ENCODE data around the gene TMCC2. TPM values are rescaled to one million over a fixed set of nuclear protein-coding genes. Genes with fewer than 3 reads are reported as not detected.
"Not testable (repeated sequence)": the region's sequence is repeated elsewhere in the genome, so short reads cannot be mapped to it uniquely, and the experiment has no call there.

TMCC2 gene
- 1 to 10 TPM in 1 of 3 donors, under 1 TPM in 1, not detected in 1; 0.50 to 1.1 TPM for polyA plus RNA-seq

GRCh38 chr1:205227584-205228013 lies at the start of gene TMCC2:
TMCC2 (plus strand) TSS chr1:205227946; CDS start chr1:205228565, 619 bp downstream.
- peaks cover 8 to 12% (median 9%) of the 10 kb centered on the region in 3 donors for H3K27me3 Mint-ChIP-seq (ENCODE audit: low read depth in 3 of 3)
- peak within 1 kb of the TSS; percentile 39 to 81 (median 72) for H3K27ac Mint-ChIP-seq
- H3K9me3 Mint-ChIP-seq = no peaks in the 10 kb centered on the region
- DNase-seq = peak; percentile 71 to 78 (median 72)
- peaks cover 30 to 32% of the 10 kb centered on the region in 2 donors for H3K4me1 Mint-ChIP-seq
- H3K36me3 Mint-ChIP-seq = no peaks in the 10 kb centered on the region
- peak within 1 kb of the TSS; percentile 85 to 99 (median 92) for H3K4me3 Mint-ChIP-seq

GRCh38 chr1:205179842-205180241 lies 47.9 kb upstream of the TMCC2 start:
- peaks cover 0 to 2% (median 0%) of the 10 kb centered on the region in 3 donors for H3K27me3 Mint-ChIP-seq (ENCODE audit: low read depth in 3 of 3)
- peaks cover 0 to 9% (median 4%) of the 10 kb centered on the region in 3 donors for H3K36me3 Mint-ChIP-seq
- no peaks in the 10 kb centered on the region for H3K9me3 Mint-ChIP-seq
- no peak for DNase-seq
- H3K4me3 Mint-ChIP-seq = no peak overlapping the region
- H3K27ac Mint-ChIP-seq = no peak overlapping the region
- peaks cover 9 to 22% of the 10 kb centered on the region in 2 donors for H3K4me1 Mint-ChIP-seq

GRCh38 chr1:205180331-205180730 lies 47.4 kb upstream of the TMCC2 start:
- H3K27ac Mint-ChIP-seq; H3K27me3 Mint-ChIP-seq (ENCODE audit: low read depth in 3 of 3); H3K9me3 Mint-ChIP-seq; DNase-seq; H3K4me3 Mint-ChIP-seq: not testable (repeated sequence)
- Mint-ChIP-seq H3K36me3 (peaks cover 0 to 11% (median 4%) of the 10 kb centered on the region in 3 donors), H3K4me1 (peaks cover 9 to 22% of the 10 kb centered on the region in 2 donors)

GRCh38 chr1:205182930-205183329 lies 44.8 kb upstream of the TMCC2 start:
- Mint-ChIP-seq H3K9me3 (no peaks in the 10 kb centered on the region), H3K4me3 (no peak overlapping the region), H3K36me3 (peaks cover 4 to 19% (median 4%) of the 10 kb centered on the region in 3 donors), H3K27ac (peak overlapping the region in 3 of 6 donors; percentile 48 to 77 (median 76)), H3K4me1 (peaks cover 15 to 40% of the 10 kb centered on the region in 2 donors), H3K27me3 (ENCODE audit: low read depth in 3 of 3) (peaks cover 0 to 2% (median 0%) of the 10 kb centered on the region in 3 donors)
- DNase-seq = no peak

GRCh38 chr1:205183676-205184335 lies 43.9 kb upstream of the TMCC2 start:
- peak overlapping the region in 4 of 6 donors; percentile 25 to 68 (median 43) for H3K27ac Mint-ChIP-seq
- H3K36me3 Mint-ChIP-seq = peaks cover 4 to 19% (median 4%) of the 10 kb centered on the region in 3 donors
- no peaks in the 10 kb centered on the region for H3K9me3 Mint-ChIP-seq
- H3K4me3 Mint-ChIP-seq = no peak overlapping the region
- peaks cover 0 to 2% (median 0%) of the 10 kb centered on the region in 3 donors for H3K27me3 Mint-ChIP-seq (ENCODE audit: low read depth in 3 of 3)
- DNase-seq = no peak
- H3K4me1 Mint-ChIP-seq = peaks cover 15 to 42% of the 10 kb centered on the region in 2 donors

GRCh38 chr1:205186191-205186590 lies 41.6 kb upstream of the TMCC2 start:
- peaks cover 27 to 57% of the 10 kb centered on the region in 2 donors for H3K4me1 Mint-ChIP-seq
- H3K27ac Mint-ChIP-seq = no peak overlapping the region

GRCh38 chr1:205187420-205187819 lies 40.3 kb upstream of the TMCC2 start:
- H3K4me3 Mint-ChIP-seq = no peak overlapping the region
- H3K27me3 Mint-ChIP-seq (ENCODE audit: low read depth in 3 of 3) = no peaks in the 10 kb centered on the region
- no peaks in the 10 kb centered on the region for H3K9me3 Mint-ChIP-seq
- no peak for DNase-seq
- peaks cover 4 to 14% (median 4%) of the 10 kb centered on the region in 3 donors for H3K36me3 Mint-ChIP-seq
- H3K4me1 Mint-ChIP-seq = peaks cover 29 to 65% of the 10 kb centered on the region in 2 donors
- no peak overlapping the region for H3K27ac Mint-ChIP-seq

More at GRCh38 chr1:205186191-205186590, 41.6 kb upstream of the TMCC2 start:
- H3K9me3 Mint-ChIP-seq = no peaks in the 10 kb centered on the region
- no peak for DNase-seq
- no peaks in the 10 kb centered on the region for H3K27me3 Mint-ChIP-seq (ENCODE audit: low read depth in 3 of 3)
- peaks cover 4 to 14% (median 4%) of the 10 kb centered on the region in 3 donors for H3K36me3 Mint-ChIP-seq
- no peak overlapping the region for H3K4me3 Mint-ChIP-seq

- Mint-ChIP-seq H3K4me3 (no peak overlapping the region), H3K27me3 (ENCODE audit: low read depth in 3 of 3) (no peaks in the 10 kb centered on the region), H3K4me1 (peaks cover 28 to 59% of the 10 kb centered on the region in 2 donors), H3K9me3 (no peaks in the 10 kb centered on the region), H3K27ac (peak overlapping the region in 1 of 6 donors; percentile 40), H3K36me3 (peaks cover under 1 to 10% (median 4%) of the 10 kb centered on the region in 3 donors)
- DNase-seq = no peak
These were observed 39.6 kb upstream of the TMCC2 start for GRCh38 chr1:205188098-205188497.

- Mint-ChIP-seq H3K36me3 (peaks cover 0 to 10% (median 4%) of the 10 kb centered on the region in 3 donors), H3K4me3 (no peak overlapping the region), H3K9me3 (no peaks in the 10 kb centered on the region), H3K27ac (no peak overlapping the region), H3K27me3 (ENCODE audit: low read depth in 3 of 3) (no peaks in the 10 kb centered on the region), H3K4me1 (peaks cover 26 to 54% of the 10 kb centered on the region in 2 donors)
- DNase-seq = no peak
These were observed 39.1 kb upstream of the TMCC2 start for GRCh38 chr1:205188596-205188995.

- no peaks in the 10 kb centered on the region for H3K27me3 Mint-ChIP-seq (ENCODE audit: low read depth in 3 of 3)
- peaks cover 23 to 55% of the 10 kb centered on the region in 2 donors for H3K4me1 Mint-ChIP-seq
- H3K9me3 Mint-ChIP-seq = no peaks in the 10 kb centered on the region
- DNase-seq = no peak
- H3K27ac Mint-ChIP-seq = no peak overlapping the region
- H3K4me3 Mint-ChIP-seq = no peak overlapping the region
- peaks cover 0 to 10% (median 4%) of the 10 kb centered on the region in 3 donors for H3K36me3 Mint-ChIP-seq
These were observed 38.6 kb upstream of the TMCC2 start for GRCh38 chr1:205189131-205189530.

GRCh38 chr1:205190845-205191577 lies 36.7 kb upstream of the TMCC2 start:
- Mint-ChIP-seq H3K27ac (peak overlapping the region in 1 of 6 donors; percentile 15), H3K27me3 (ENCODE audit: low read depth in 3 of 3) (no peaks in the 10 kb centered on the region), H3K36me3 (peaks cover 0 to 10% (median 4%) of the 10 kb centered on the region in 3 donors), H3K4me3 (no peak overlapping the region), H3K9me3 (no peaks in the 10 kb centered on the region), H3K4me1 (peaks cover 24 to 58% of the 10 kb centered on the region in 2 donors)
- DNase-seq = no peak

- peaks cover 22 to 52% of the 10 kb centered on the region in 2 donors for H3K4me1 Mint-ChIP-seq
- H3K27ac Mint-ChIP-seq = no peak overlapping the region
- H3K9me3 Mint-ChIP-seq = no peaks in the 10 kb centered on the region
- no peaks in the 10 kb centered on the region for H3K27me3 Mint-ChIP-seq (ENCODE audit: low read depth in 3 of 3)
- H3K36me3 Mint-ChIP-seq = peaks cover 0 to 9% (median 4%) of the 10 kb centered on the region in 3 donors
- no peak for DNase-seq
- no peak overlapping the region for H3K4me3 Mint-ChIP-seq
These were observed 36.1 kb upstream of the TMCC2 start for GRCh38 chr1:205191622-205192021.

GRCh38 chr1:205192287-205192686 lies 35.5 kb upstream of the TMCC2 start:
- Mint-ChIP-seq H3K4me1 (peaks cover 19 to 45% of the 10 kb centered on the region in 2 donors), H3K36me3 (peaks cover 0 to 6% (median 0%) of the 10 kb centered on the region in 3 donors), H3K9me3 (no peaks in the 10 kb centered on the region), H3K27me3 (ENCODE audit: low read depth in 3 of 3) (no peaks in the 10 kb centered on the region), H3K27ac (no peak overlapping the region), H3K4me3 (no peak overlapping the region)
- no peak for DNase-seq
